ENCODE measurements around the gene NEDD8.

- TF ChIP-seq POLR2A (IDR thresholded peaks at IDR 0.05) (no peak), CTCF (IDR thresholded peaks at IDR 0.05) (no peak)
Observed at GRCh38 chr14:24255438-24255837, 23.3 kb upstream of the NEDD8 start.

Data from uterus (tissue), 2 donors.